A549 (cell line): ENCODE results near the gene RAB33B.

Experiments
- CTCF ChIP-seq: fragments of >200 bp; sonication (Bioruptor Twin); formaldehyde crosslinking; IDR thresholded peaks from 3 replicates; pipeline ENCODE4 v1.5.1; 2016
- POLR2A ChIP-seq: IDR thresholded peaks from 2 replicates; pipeline ENCODE4 v1.6.1; 2012; ENCODE audit warnings: mild to moderate bottlenecking, low read length
- RAD21 ChIP-seq, 2 experiments: fragments of >200 bp in 1 of 2; sonication (Bioruptor Twin) in 1 of 2; formaldehyde crosslinking in 1 of 2; IDR thresholded peaks in 1 of 2; conservative IDR thresholded peaks in 1 of 2; 2 replicates in 1 of 2; 3 replicates in 1 of 2; pipeline ENCODE4 v1.6.1; 2012 to 2018; ENCODE audit warnings: inconsistent platforms in 1 of 2
- REST ChIP-seq: fragments of 200-600 bp; sonication (generic); IDR thresholded peaks from 2 replicates; pipeline ENCODE4 v1.6.1; 2016; ENCODE audit warnings: antibody characterized with exemption, mild to moderate bottlenecking, moderate library complexity

- TF ChIP-seq POLR2A (peak; percentile 58; the same call in 1 of the 2 replicates), CTCF (no peak; the same call in none of the 3 replicates), REST (peak; percentile 95), RAD21 (conservative IDR thresholded peaks at IDR 0.05 in 1 of 2, IDR thresholded peaks at IDR 0.05 in 1 of 2) (no peak)
Measured at GRCh38 chr4:139453371-139454110, 380 bp upstream of the RAB33B start.
